Measurements from ENCODE around the gene MAPK14. TPM values are rescaled to one million over a fixed set of nuclear protein-coding genes. Genes with fewer than 3 reads are reported as not detected.
A peak's percentile ranks its signal among the peaks of the same experiment; 100 is the strongest.

MAPK14 gene
- total and polyA plus RNA-seq, 9 of the 15 experiments (the other 6 are each of a cell fraction or from before 2014, with no cell fraction given) = 8.8 to 62.7 (median 35.5) TPM

DNA sequence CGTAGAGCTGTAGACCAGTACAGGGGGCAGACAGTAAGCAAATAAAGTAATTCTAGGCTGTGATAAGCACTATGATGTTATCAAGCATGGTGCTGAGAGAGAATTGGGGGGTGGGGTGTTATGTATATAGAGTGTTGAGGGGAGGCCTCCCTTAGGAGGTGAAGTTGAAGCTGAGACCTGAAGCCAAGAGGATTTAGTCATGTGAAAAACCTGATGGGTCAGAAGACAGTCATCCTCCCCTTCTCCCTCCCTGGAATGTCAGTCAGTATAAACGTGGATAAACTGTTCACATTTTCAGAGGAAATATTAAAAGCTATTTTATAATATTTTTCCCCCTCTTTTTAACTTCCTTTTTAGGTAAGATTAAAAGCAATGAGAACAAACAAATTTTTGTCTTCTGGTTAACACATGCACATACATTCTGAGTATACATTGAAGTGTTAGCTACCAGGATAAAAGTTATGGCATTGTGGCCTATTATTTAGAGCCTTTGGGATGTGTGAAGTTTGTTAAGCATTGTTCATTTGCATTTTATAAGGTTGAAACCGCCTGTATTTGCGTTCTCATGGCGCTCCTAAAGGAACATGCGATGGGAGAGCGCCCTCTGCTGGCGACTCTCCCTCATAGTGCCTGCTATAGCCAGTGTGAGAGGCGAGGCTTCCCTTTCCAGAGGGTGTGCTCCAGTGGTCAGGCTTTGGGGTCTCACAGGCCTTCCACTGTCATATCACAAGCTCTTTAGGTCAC lies 67.3 kb downstream of the MAPK14 start (continued):
- TF ChIP-seq, protein P1, sequence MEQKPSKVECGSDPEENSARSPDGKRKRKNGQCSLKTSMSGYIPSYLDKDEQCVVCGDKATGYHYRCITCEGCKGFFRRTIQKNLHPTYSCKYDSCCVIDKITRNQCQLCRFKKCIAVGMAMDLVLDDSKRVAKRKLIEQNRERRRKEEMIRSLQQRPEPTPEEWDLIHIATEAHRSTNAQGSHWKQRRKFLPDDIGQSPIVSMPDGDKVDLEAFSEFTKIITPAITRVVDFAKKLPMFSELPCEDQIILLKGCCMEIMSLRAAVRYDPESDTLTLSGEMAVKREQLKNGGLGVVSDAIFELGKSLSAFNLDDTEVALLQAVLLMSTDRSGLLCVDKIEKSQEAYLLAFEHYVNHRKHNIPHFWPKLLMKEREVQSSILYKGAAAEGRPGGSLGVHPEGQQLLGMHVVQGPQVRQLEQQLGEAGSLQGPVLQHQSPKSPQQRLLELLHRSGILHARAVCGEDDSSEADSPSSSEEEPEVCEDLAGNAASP (IDR thresholded peaks at IDR 0.05) = no peak

DNA sequence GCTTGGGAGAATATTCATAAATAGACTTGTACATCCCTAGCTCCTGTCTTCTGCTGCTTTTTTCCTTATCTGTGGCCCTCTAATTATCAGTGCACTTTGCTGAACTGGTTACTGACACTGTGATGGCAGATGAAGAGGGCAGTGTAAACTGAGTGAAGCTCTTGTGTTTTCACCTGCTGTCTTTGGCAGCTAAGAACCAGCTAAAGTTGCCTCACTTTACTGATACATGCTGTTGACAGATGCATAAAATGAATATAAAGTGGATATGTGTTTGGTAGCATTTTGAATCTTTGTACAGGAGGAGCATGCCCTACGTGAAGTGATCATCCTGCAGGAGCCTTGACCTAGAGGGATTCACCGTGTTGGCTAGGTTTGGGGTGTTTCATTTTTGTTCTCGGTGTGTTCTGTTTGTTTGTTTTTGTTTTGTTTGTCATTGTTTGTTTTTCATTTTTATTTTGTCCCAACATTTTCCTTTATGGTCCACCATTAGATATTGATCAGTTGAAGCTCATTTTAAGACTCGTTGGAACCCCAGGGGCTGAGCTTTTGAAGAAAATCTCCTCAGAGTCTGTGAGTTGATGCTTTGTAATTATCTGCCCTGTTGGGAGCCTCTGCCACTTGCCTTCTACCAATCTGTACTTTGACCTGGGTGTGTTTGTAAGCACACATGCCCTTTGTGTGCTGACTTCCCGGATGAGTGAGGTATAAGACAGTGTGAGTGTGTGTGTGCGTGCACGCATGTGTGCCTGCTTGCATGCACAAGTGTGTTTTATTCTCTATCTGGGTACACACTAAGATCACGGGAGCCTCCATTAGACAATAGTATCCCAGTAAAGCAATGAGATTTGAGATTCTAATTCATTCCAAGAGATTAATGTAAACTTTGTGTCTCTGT lies 68.1 kb downstream of the MAPK14 start:
- H3K4me3 ChIP-seq = no peak overlapping the region
- in situ Hi-C loops (cut with MboI) = loop anchor here (5.0 kb wide), 1 partner anchor 68 kb away; the partner anchor contains the start of gene MAPK14
- H3K27ac ChIP-seq (ENCODE audit: extremely low read depth, low read depth, low read length) = no peak overlapping the region
- POLR2A ChIA-PET = interaction anchor here (0.6 to 1.2 kb wide), 3 partner anchors 20 to 68 kb away, joined by 3 read pairs; partner anchors contain the start of gene MAPK14
- no peaks in the 10 kb centered on the region for H4K20me1 ChIP-seq (replicated peaks; ENCODE audit: control insufficient read depth, insufficient read depth, low read length)
- TF ChIP-seq ETV6 (IDR thresholded peaks at IDR 0.05; ENCODE audit: borderline replicate concordance in 1 of 2, low read depth in 2 of 2, low read length in 1 of 2) (0 out of 4 replicates have a peak, but pooled peaks of 1 of the 2 experiments have one; percentile 9), ETV6 (CRISPR knock-in tag; IDR thresholded peaks at IDR 0.05; ENCODE audit: borderline replicate concordance) (no peak), CXXC5 (CRISPR knock-in tag; IDR thresholded peaks at IDR 0.05) (no peak), CTBP1 (IDR thresholded peaks at IDR 0.05; ENCODE audit: borderline replicate concordance) (peak; percentile 10; the same call in 1 of the 2 replicates)
- TF ChIP-seq, protein P2, sequence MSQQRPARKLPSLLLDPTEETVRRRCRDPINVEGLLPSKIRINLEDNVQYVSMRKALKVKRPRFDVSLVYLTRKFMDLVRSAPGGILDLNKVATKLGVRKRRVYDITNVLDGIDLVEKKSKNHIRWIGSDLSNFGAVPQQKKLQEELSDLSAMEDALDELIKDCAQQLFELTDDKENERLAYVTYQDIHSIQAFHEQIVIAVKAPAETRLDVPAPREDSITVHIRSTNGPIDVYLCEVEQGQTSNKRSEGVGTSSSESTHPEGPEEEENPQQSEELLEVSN (IDR thresholded peaks at IDR 0.05; ENCODE audit: borderline replicate concordance in 1 of 2, extremely low read depth in 1 of 2, insufficient read depth in 1 of 2, insufficient read length in 1 of 2, low read depth in 1 of 2, low read length in 1 of 2, poor library complexity in 1 of 2, severe bottlenecking in 1 of 2) = peak in 1 of 2 experiments; percentile 1
- TF ChIP-seq, protein P3, sequence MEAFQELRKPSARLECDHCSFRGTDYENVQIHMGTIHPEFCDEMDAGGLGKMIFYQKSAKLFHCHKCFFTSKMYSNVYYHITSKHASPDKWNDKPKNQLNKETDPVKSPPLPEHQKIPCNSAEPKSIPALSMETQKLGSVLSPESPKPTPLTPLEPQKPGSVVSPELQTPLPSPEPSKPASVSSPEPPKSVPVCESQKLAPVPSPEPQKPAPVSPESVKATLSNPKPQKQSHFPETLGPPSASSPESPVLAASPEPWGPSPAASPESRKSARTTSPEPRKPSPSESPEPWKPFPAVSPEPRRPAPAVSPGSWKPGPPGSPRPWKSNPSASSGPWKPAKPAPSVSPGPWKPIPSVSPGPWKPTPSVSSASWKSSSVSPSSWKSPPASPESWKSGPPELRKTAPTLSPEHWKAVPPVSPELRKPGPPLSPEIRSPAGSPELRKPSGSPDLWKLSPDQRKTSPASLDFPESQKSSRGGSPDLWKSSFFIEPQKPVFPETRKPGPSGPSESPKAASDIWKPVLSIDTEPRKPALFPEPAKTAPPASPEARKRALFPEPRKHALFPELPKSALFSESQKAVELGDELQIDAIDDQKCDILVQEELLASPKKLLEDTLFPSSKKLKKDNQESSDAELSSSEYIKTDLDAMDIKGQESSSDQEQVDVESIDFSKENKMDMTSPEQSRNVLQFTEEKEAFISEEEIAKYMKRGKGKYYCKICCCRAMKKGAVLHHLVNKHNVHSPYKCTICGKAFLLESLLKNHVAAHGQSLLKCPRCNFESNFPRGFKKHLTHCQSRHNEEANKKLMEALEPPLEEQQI (IDR thresholded peaks at IDR 0.05) = no peak
- H3K9me3 ChIP-seq (replicated peaks; ENCODE audit: control insufficient read depth, insufficient read depth, low read depth, low read length) = no peaks in the 10 kb centered on the region
- H3K79me2 ChIP-seq (ENCODE audit: control insufficient read depth, insufficient read depth, low read length) = no peaks in the 10 kb centered on the region
- DNase-seq (ENCODE audit: extremely low read depth in 1 of 4, low spot score in 3 of 4) (no peak), FAIRE-seq (no peak), ATAC-seq (peak; percentile 7)
- H2AFZ ChIP-seq (ENCODE audit: low read depth, low read length) = 0 out of 2 replicates have a peak overlapping the region, but pooled peaks have one; percentile 67
- peaks cover 6% of the 10 kb centered on the region for H3K9me1 ChIP-seq (ENCODE audit: control insufficient read depth, insufficient read depth, low read length)
- H3K36me3 ChIP-seq (ENCODE audit: control insufficient read depth, insufficient read depth, low read length) = peaks cover 31% of the 10 kb centered on the region
- no peaks in the 10 kb centered on the region for H3K27me3 ChIP-seq (ENCODE audit: control insufficient read depth in 2 of 2, insufficient read depth in 2 of 2, low read length in 2 of 2)
- no TSS peak for BruUV-seq (replicated peaks)
- peaks cover 9 to 33% of the 10 kb centered on the region in 2 experiments for H3K4me1 ChIP-seq (replicated peaks in 1 of 2; ENCODE audit: control insufficient read depth in 2 of 2, insufficient read depth in 2 of 2, low read length in 2 of 2)
- WGBS (ENCODE audit: insufficient coverage, low coverage, missing lambda C conversion rate) = 70% methylated on average over 8 of the region's 8 CpGs
- CTCF ChIA-PET (ENCODE audit: low intra/inter-chr PET ratio) = interaction anchor here (0.6 to 2.0 kb wide), 4 partner anchors 69 to 659 kb away, joined by 3 to 18 read pairs (median 4); partner anchors contain the start of genes BRPF3 and MAPK14
- H3K4me2 ChIP-seq (ENCODE audit: insufficient read depth, low read length) = no peak overlapping the region
- no peak overlapping the region for H3K9ac ChIP-seq (ENCODE audit: insufficient read depth in 1 of 2, low read depth in 2 of 2, low read length in 2 of 2)
- intact Hi-C loops (cut with micrococcal nuclease) = loop anchor here (1.0 to 10.0 kb wide), 4 partner anchors 68 to 571 kb away; partner anchors contain the start of genes ARMC12 and MAPK14
